Activated T-helper 2 cell treated with anti-CD3 and anti-CD28 coated beads, Interferon-gamma antibody, Interleukin-2, Interleukin-4, amounts not matched to agents 10 μg/mL and 5 μg/mL and 100 μg/mL, durations not matched to agents 14 hours and 24 hours and 36 hours (primary cell): Measurements from ENCODE around the gene KYAT1. TPM values are rescaled to one million over a fixed set of nuclear protein-coding genes. Genes with fewer than 3 reads are reported as not detected.

ENCODE experiments used
- DNase-seq: peaks from one replicate; pipeline ENCODE4 v3.0.0; 2021; ENCODE audit warnings: low spot score
- H3K27ac Mint-ChIP-seq: one replicate; pipeline ENCODE4 v1.8.0; 2021; ENCODE audit warnings: mixed read lengths
- H3K27me3 Mint-ChIP-seq: one replicate; pipeline ENCODE4 v1.8.0; 2021; ENCODE audit warnings: low read depth, mixed read lengths
- H3K36me3 Mint-ChIP-seq: one replicate; pipeline ENCODE4 v1.8.0; 2021; ENCODE audit warnings: low read depth, mixed read lengths
- H3K4me1 Mint-ChIP-seq: one replicate; pipeline ENCODE4 v1.8.0; 2021; ENCODE audit warnings: low read depth, mixed read lengths
- H3K4me3 Mint-ChIP-seq: one replicate; pipeline ENCODE4 v1.8.0; 2021; ENCODE audit warnings: low read depth, mild to moderate bottlenecking, moderate library complexity, mixed read lengths
- H3K9me3 Mint-ChIP-seq: one replicate; pipeline ENCODE4 v1.8.0; 2021; ENCODE audit warnings: mixed read lengths
- intact Hi-C: fragments of 100-400 bp; cut with micrococcal nuclease; formaldehyde crosslinking; loops from one replicate; pipeline ENCODE4 v1.15.1; 2023
- total RNA-seq: library from RNA; stranded (reverse); gene quantifications from 2 replicates; pipeline ENCODE4 v1.2.3, GENCODE V29; 2022

Gene KYAT1
- total RNA-seq, 1 donor from 2014 or later, result 14.0 TPM

- peak; percentile 82 for DNase-seq
- intact Hi-C loops, result loop anchor here (2.0 kb wide), 2 partner anchors 20 to 44 kb away; partner anchors contain the start of genes DOLK, LRRC8A and NUP188
- peak overlapping the region; percentile 53 for H3K4me3 Mint-ChIP-seq
- H3K4me1 Mint-ChIP-seq, result peaks cover 54% of the 10 kb centered on the region
- peaks cover 26% of the 10 kb centered on the region for H3K36me3 Mint-ChIP-seq
- H3K9me3 Mint-ChIP-seq, result no peaks in the 10 kb centered on the region
- H3K27ac Mint-ChIP-seq, result peak overlapping the region; percentile 84
- H3K27me3 Mint-ChIP-seq, result no peaks in the 10 kb centered on the region
Measured at GRCh38 chr9:128902351-128903078, 20.8 kb upstream of the KYAT1 start.

GRCh38 chr9:128901822-128902221, 20.1 kb upstream of the KYAT1 start:
- peaks cover 24% of the 10 kb centered on the region for H3K36me3 Mint-ChIP-seq
- peaks cover 56% of the 10 kb centered on the region for H3K4me1 Mint-ChIP-seq
- H3K27ac Mint-ChIP-seq, result peak overlapping the region; percentile 84
- H3K9me3 Mint-ChIP-seq, result no peaks in the 10 kb centered on the region
- peak overlapping the region; percentile 53 for H3K4me3 Mint-ChIP-seq
- no peaks in the 10 kb centered on the region for H3K27me3 Mint-ChIP-seq
- intact Hi-C loops, result loop anchor here (2.0 kb wide), 2 partner anchors 19 to 45 kb away; partner anchors contain the start of genes DOLK, LRRC8A and NUP188
- DNase-seq, result no peak

GRCh38 chr9:128901379-128901778, 19.6 kb upstream of the KYAT1 start:
- Mint-ChIP-seq H3K4me3 (no peak overlapping the region), H3K9me3 (no peaks in the 10 kb centered on the region), H3K4me1 (peaks cover 53% of the 10 kb centered on the region), H3K36me3 (peaks cover 26% of the 10 kb centered on the region), H3K27me3 (no peaks in the 10 kb centered on the region), H3K27ac (peak overlapping the region; percentile 99)
- DNase-seq, result no peak
- intact Hi-C loops, result no loop called here

GRCh38 chr9:128899566-128900322, 18.0 kb upstream of the KYAT1 start:
- Mint-ChIP-seq H3K9me3 (no peaks in the 10 kb centered on the region), H3K27me3 (no peaks in the 10 kb centered on the region), H3K27ac (peak overlapping the region; percentile 99), H3K4me1 (peaks cover 62% of the 10 kb centered on the region), H3K36me3 (peaks cover 36% of the 10 kb centered on the region), H3K4me3 (peak overlapping the region; percentile 69)
- DNase-seq, result peak; percentile 38
- intact Hi-C loops, result no loop called here

GRCh38 chr9:128898845-128899565, 17.3 kb upstream of the KYAT1 start:
- peak overlapping the region; percentile 99 for H3K27ac Mint-ChIP-seq
- intact Hi-C loops, result no loop called here
- DNase-seq, result no peak
- no peaks in the 10 kb centered on the region for H3K9me3 Mint-ChIP-seq
- H3K27me3 Mint-ChIP-seq, result no peaks in the 10 kb centered on the region
- peaks cover 61% of the 10 kb centered on the region for H3K4me1 Mint-ChIP-seq
- peak overlapping the region; percentile 69 for H3K4me3 Mint-ChIP-seq
- peaks cover 37% of the 10 kb centered on the region for H3K36me3 Mint-ChIP-seq

DNA sequence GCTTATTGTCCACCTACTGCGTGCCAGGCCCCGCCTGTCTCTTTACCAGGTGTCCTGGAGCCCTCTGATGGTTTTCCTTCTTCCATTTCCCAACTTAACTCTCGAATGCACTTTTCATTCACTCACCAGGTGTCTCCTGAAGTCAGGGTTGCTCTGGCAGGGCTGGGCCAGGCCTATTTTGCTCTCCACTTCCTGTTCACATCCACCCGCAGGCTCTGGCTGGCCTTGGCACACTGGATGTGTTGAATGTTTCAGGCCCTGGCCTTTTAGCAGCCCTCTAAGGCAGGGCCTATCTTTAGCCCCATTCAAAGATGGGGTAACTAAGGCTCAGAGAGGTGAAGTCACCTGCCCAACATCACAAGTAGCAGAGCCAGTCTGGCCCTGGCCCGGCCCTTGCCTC, 16.6 kb upstream of the KYAT1 start:
- Mint-ChIP-seq H3K27ac (peak overlapping the region; percentile 99), H3K4me3 (peak overlapping the region; percentile 22), H3K36me3 (peaks cover 41% of the 10 kb centered on the region), H3K4me1 (peaks cover 58% of the 10 kb centered on the region), H3K9me3 (no peaks in the 10 kb centered on the region), H3K27me3 (no peaks in the 10 kb centered on the region)
- intact Hi-C loops, result no loop called here
- DNase-seq, result no peak

GRCh38 chr9:128895556-128895955, 13.8 kb upstream of the KYAT1 start:
- H3K4me1 Mint-ChIP-seq, result peaks cover 50% of the 10 kb centered on the region
- H3K4me3 Mint-ChIP-seq, result no peak overlapping the region
- H3K27ac Mint-ChIP-seq, result no peak overlapping the region
- H3K27me3 Mint-ChIP-seq, result no peaks in the 10 kb centered on the region
- no peak for DNase-seq
- intact Hi-C loops, result no loop called here
- no peaks in the 10 kb centered on the region for H3K9me3 Mint-ChIP-seq
- H3K36me3 Mint-ChIP-seq, result peaks cover 51% of the 10 kb centered on the region

DNA sequence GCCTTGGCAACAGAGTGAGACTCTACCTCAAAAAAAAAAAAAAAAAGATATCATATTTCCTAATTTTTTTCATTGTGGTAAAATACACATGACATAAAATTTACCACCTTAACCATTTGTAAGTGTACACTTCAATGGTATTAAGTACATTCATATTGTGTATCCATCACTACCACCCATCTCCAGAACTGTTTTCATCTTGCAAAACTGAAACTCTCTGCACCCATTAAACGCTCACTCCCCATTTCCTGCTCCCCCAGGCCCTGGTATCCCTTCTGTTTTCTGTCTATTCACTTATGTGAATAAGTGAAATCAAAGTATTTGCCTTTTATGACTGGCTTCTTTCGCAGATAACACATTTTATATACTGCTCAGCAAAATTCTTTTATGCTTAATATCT, 13.0 kb upstream of the KYAT1 start:
- no peaks in the 10 kb centered on the region for H3K9me3 Mint-ChIP-seq
- peak overlapping the region; percentile 71 for H3K27ac Mint-ChIP-seq
- intact Hi-C loops, result no loop called here
- no peaks in the 10 kb centered on the region for H3K27me3 Mint-ChIP-seq
- H3K36me3 Mint-ChIP-seq, result peaks cover 54% of the 10 kb centered on the region
- no peak overlapping the region for H3K4me3 Mint-ChIP-seq
- peak; percentile 31 for DNase-seq
- H3K4me1 Mint-ChIP-seq, result peaks cover 44% of the 10 kb centered on the region

DNA sequence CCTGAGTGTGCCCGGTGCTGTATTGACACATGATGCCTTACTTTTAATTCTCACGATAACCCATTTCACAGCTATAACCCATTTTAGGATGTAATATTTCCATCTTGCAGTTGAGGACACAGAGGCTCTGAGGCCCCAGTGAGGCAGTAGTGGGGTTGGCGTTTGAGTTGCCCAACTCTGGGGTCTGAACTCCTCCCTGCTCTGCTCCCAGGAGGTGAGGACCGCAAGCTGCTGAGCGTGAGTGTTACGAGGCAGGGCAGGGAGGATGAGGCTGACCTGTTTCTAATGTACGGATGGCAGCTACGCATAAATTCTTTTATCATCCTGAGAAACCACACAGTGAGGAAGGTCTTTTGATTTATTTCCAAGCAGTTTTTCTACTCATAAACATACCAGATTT, 11.6 kb upstream of the KYAT1 start:
- Mint-ChIP-seq H3K36me3 (peaks cover 54% of the 10 kb centered on the region), H3K4me1 (peaks cover 31% of the 10 kb centered on the region), H3K9me3 (no peaks in the 10 kb centered on the region), H3K27me3 (no peaks in the 10 kb centered on the region), H3K4me3 (no peak overlapping the region), H3K27ac (peak overlapping the region; percentile 27)
- intact Hi-C loops, result no loop called here
- no peak for DNase-seq

GRCh38 chr9:128892221-128892921, 10.6 kb upstream of the KYAT1 start:
- Mint-ChIP-seq H3K9me3 (no peaks in the 10 kb centered on the region), H3K27ac (no peak overlapping the region), H3K4me1 (peaks cover 27% of the 10 kb centered on the region), H3K4me3 (no peak overlapping the region), H3K27me3 (no peaks in the 10 kb centered on the region), H3K36me3 (peaks cover 57% of the 10 kb centered on the region)
- intact Hi-C loops, result no loop called here
- DNase-seq, result no peak

- Mint-ChIP-seq H3K27me3 (no peaks in the 10 kb centered on the region), H3K4me1 (peaks cover 26% of the 10 kb centered on the region), H3K4me3 (no peak overlapping the region), H3K9me3 (no peaks in the 10 kb centered on the region), H3K36me3 (peaks cover 55% of the 10 kb centered on the region), H3K27ac (no peak overlapping the region)
- intact Hi-C loops, result no loop called here
- DNase-seq, result no peak
Measured at GRCh38 chr9:128891321-128892220, 9.8 kb upstream of the KYAT1 start.
